ENCODE data around the gene ANXA5.

- TF ChIP-seq CTCF (conservative IDR thresholded peaks at IDR 0.05; ENCODE audit: low read depth in 2 of 2) (no peak), REST (IDR thresholded peaks at IDR 0.05; ENCODE audit: unreplicated experiment) (no peak), ZNF331 (CRISPR knock-in tag; IDR thresholded peaks at IDR 0.05; ENCODE audit: low read depth) (no peak), POLR2AphosphoS5 (IDR thresholded peaks at IDR 0.05; ENCODE audit: low read depth) (no peak)
Measured at GRCh38 chr4:121653214-121653613, 43.6 kb downstream of the ANXA5 start.
